GM18517 (cell line): ENCODE measurements around the gene RBMY1B.
"Not testable (repeated sequence)": the region's sequence is repeated elsewhere in the genome, so short reads cannot be mapped to it uniquely, and the experiment has no call there.

Experiments used
- ATAC-seq: cut with Tn5 transposase; IDR thresholded peaks from one replicate; pipeline ENCODE4 v1.9.1; 2021; ENCODE audit warnings: mild to moderate bottlenecking, moderate library complexity; ENCODE audit not compliant: unreplicated experiment

RBMY1B gene

DNA sequence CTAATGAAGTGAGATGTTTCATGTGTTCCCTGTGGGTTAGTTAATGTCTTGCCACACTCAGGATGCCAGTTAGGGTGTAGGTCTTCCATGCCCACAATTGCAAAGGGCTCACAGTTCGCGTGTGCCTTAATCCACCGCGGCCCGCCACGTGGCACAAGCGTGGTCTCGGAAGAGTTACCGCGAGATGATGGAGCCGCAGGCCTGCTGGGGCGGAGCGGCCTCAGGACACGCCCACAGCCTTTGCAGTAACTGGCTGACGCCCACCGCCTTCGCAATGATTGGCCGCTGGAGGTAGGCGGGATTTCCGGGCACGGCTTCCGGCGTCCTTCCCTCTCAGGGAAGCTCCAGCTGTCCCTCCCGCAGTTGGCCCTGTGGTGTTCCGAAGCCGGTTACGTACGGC lies at the start of gene RBMY1B:
Gene RBMY1B (plus strand): TSS at position 301 of the 400 bp plus-strand sequence. CDS start 2,013 bp downstream, outside the sequence.
- not testable (repeated sequence) for ATAC-seq

- not testable (repeated sequence) for ATAC-seq
Measured at GRCh38 chrY:21462915-21463314, 48.2 kb upstream of the RBMY1B start.

DNA sequence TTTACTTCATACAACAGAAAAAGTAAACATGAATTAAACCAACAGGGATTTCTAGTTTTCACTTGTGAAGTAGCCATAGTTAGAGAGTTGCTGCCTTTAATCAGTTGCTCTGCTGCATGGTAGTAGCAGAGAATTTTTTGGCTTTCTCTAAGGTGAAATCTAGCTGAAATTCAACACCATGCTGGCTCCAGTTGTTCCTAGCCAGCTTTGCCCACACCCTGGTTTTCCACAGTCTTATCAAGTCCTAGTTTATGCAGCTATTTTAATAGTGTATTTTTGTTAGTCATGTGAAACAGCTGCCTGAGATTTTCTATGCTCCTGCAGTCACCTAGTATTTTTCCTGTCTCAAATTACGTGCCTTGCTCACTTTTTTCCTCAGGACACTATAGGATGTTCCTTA lies 28.2 kb upstream of the RBMY1B start:
- no peak for ATAC-seq

DNA sequence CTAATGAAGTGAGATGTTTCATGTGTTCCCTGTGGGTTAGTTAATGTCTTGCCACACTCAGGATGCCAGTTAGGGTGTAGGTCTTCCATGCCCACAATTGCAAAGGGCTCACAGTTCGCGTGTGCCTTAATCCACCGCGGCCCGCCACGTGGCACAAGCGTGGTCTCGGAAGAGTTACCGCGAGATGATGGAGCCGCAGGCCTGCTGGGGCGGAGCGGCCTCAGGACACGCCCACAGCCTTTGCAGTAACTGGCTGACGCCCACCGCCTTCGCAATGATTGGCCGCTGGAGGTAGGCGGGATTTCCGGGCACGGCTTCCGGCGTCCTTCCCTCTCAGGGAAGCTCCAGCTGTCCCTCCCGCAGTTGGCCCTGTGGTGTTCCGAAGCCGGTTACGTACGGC lies 23.4 kb downstream of the RBMY1B start, which contains the start of gene RBMY1A1:
Gene RBMY1A1 (plus strand): TSS at position 301 of the 400 bp plus-strand sequence. CDS start 2,013 bp downstream, outside the sequence.
- ATAC-seq: not testable (repeated sequence)

- ATAC-seq: not testable (repeated sequence)
Measured at GRCh38 chrY:21559316-21559984, 48.3 kb downstream of the RBMY1B start.
